GM13977 (cell line): ENCODE results near the gene SPRED3.

Source experiments
- DNase-seq: peaks from one replicate; pipeline ENCODE4 v3.0.0; 2012; ENCODE audit warnings: low spot score
- CTCF ChIP-seq: IDR thresholded peaks from 2 replicates; pipeline ENCODE4 v1.5.1; 2012; ENCODE audit warnings: mild to moderate bottlenecking, control low read depth; ENCODE audit not compliant: insufficient read depth; ENCODE audit errors: extremely low read depth, missing control alignments
- in situ Hi-C: fragments of 300-500 bp; cut with MboI; formaldehyde crosslinking; loops from one replicate; pipeline ENCODE4 v1.12.0; 2022; ENCODE audit warnings: low sequenced_read_pairs, low pct_unique_long_range_greater_than_20kb, mixed read lengths, inconsistent platforms; ENCODE audit not compliant: unreplicated experiment

Gene SPRED3

DNA sequence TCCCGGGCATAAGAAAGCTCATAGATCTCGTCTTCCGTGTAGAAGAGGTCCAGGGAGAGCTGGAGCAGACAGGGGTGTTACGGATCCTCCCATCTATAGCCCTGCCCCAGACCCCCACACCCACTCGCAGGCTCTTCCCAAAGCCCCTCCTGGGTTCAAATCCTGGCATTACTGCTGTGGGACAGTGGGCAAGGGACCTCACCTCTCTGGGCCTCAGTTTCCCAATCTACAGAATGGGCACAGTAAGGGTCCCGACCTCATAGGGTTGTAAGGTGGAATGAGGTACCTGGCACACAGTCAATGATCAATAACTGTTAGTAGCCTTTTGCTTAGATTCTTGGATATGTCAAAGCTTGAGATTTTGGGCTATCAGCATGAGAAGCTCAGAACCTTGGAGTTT, 24.9 kb downstream of the SPRED3 start:
- in situ Hi-C loops, result loop anchor here (25.0 kb wide), 1 partner anchor 524 kb away; the partner anchor contains the start of genes MRPS12 and SARS2
- TF ChIP-seq CTCF, result no peak
- DNase-seq, result no peak

DNA sequence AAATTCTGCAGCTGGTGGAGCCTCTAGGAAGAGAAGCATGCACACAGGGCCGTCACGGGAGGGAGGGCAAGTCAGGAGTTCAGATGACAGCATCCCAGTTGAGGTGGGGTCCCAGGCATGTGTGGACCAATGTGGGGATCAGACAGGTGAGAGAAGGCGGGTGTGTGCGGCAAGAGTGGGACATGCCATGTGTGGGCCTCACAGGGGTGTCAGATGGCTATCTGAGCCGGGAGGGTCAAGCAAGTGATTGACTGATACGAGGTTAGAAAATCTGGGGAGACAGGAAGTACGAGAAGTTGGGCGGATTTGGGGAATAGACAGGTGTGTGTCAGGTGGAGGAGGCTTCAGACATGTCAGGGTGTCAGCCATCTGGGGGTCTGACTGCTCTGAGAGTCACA, 28.6 kb downstream of the SPRED3 start:
- TF ChIP-seq CTCF, result no peak
- no peak for DNase-seq
- in situ Hi-C loops, result loop anchor here (25.0 kb wide), 1 partner anchor 520 kb away; the partner anchor contains the start of genes MRPS12 and SARS2

DNA sequence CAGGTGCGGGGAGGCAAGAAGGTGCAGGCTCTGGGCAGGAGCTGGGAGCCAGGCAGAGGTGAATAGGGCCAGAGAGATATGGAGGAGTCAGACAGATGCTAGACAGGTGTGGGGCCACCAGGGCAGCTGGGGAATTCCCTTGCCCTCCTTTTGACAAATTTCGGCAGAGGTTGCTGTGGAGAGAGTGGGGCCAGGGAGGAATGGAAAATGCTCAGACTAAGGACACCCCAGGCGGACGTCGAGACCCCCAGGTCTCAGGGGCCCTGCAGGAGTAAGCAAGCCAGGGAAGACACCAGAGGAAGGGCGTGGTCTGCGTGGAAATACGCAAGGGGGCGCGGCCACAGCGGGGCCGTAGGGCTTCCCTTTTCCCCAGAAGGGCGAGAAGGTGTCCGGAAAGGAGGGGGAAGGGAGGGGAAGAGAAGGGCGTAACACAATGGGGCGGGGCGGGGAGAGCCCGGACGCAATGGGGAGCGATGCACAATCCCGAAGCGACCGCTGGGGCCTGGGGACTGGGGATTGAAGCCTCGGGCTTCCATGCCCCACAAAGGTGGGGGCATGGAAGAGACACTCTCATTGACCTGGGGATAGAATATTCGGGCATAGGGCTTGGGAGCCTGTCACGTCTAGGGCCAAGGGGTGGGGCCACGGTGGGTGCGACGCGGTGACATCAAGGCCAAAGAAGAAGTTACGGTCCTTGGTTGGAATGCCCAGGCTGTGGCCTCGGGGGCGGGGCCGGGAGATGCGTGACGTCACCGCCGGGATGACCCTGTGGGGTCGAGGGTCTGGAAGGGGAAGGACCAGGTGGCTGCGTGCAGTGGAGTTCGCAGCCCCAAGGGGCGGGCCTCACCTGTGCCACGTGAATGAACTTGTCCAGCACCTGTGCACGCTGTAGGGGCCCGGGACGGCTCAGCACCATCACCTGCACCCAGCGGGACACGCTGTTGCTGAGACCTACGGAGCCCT, 29.3 kb downstream of the SPRED3 start:
- peak; percentile 56 for DNase-seq
- TF ChIP-seq CTCF, result no peak
- in situ Hi-C loops, result loop anchor here (25.0 kb wide), 1 partner anchor 519 kb away; the partner anchor contains the start of genes MRPS12 and SARS2

GRCh38 chr19:38420935-38421334, 32.4 kb downstream of the SPRED3 start:
- DNase-seq, result no peak
- no peak for TF ChIP-seq CTCF
- in situ Hi-C loops, result loop anchor here (25.0 kb wide), 1 partner anchor 516 kb away; the partner anchor contains the start of genes MRPS12 and SARS2

- no peak for TF ChIP-seq CTCF
- in situ Hi-C loops, result loop anchor here (25.0 kb wide), 1 partner anchor 515 kb away; the partner anchor contains the start of genes MRPS12 and SARS2
- DNase-seq, result no peak
Observed at GRCh38 chr19:38421856-38422255, 33.4 kb downstream of the SPRED3 start.

- in situ Hi-C loops, result loop anchor here (25.0 kb wide), 1 partner anchor 515 kb away; the partner anchor contains the start of genes MRPS12 and SARS2
- TF ChIP-seq CTCF, result no peak
- DNase-seq, result no peak
Observed at GRCh38 chr19:38422438-38422837, 33.9 kb downstream of the SPRED3 start.
